HG03095 (cell line): ENCODE data around the gene G3BP2.
A peak's percentile ranks its signal among the peaks of the same experiment; 100 is the strongest.

ENCODE experiments used
- ATAC-seq: cut with Tn5 transposase; IDR thresholded peaks from one replicate; pipeline ENCODE4 v1.9.1; 2021; ENCODE audit warnings: moderate library complexity; ENCODE audit not compliant: unreplicated experiment

Gene G3BP2

DNA sequence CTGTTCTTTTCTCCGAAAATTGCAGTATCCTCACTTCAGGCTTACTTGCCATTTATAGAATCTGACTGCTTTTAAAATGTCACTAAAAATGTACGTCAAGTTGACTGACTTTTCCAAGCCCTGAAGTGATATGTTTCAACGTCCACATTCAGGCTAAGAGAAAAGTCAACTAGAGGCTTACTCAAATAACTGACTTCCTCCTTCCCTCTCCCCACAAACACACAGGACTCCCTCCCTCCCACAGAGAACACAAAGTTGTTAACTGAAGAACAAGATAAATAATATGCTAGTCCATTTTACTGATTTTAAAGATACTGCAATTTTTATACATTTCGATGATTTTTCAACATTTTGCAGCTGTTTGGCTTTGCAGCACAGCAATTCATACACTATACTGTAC is 29.1 kb downstream of the G3BP2 start:
- no peak for ATAC-seq

DNA sequence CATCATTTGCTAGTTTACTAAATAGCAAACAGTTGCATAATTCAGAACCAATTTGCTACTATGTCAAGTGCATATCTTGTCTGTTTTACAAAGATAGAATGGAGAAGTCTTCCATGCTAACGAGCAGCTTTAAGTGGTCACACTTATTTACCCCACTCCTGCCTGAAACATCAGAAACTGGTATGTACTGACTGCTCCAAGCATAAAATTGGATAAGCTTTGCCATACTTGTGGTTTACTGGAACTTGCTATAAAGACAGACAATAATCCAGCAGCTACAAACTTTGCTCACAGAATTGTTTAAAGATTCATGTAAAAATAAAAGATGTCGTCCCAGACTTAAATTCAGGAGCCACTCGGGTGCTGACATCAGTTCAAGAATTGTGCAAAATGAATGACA is 29.6 kb downstream of the G3BP2 start:
- ATAC-seq = no peak

DNA sequence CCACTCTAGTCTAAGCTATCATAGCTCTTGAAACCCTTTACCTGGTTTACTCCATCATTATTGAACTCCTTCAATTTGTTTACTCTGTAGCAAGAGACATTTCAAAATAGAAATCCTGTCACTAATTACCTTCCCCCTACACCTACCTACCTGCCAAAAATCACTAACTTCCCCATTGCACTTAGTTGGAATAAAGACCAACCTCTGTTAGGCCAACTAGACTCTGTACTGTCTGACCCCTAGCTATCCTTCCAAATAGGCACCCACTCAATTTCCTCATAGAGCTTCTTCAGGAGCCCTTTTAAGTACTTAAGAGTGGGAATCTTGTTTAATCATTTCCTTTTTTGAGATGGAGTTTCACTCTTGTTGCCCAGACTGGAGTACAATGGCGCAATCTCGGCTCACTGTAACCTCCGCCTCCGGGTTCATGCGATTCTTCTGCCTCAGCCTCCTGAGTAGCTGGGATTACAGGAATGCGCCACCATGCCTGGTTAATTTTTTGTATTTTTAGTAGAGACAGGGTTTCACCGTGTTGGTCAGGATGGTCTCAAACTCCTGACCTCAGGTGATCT is 34.0 kb downstream of the G3BP2 start:
- ATAC-seq = no peak

DNA sequence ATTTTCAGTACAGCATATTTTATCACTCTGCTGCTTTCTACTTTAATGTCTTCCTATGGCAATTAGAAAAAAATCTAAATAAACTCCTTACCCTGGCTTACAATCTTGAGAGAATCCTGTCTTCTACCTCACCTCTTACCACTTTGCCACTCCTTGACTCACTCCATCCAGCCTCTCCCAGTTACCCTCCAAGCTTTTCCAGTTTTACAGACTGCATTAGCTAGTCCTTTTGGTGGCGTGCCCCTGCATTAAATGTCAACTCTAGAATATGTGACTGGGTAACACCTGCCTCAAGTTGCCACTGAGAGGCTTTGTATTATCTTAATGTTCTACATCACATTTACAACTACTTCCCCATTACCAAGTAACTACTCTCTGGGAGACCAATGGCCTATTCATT is 35.4 kb downstream of the G3BP2 start:
- no peak for ATAC-seq

DNA sequence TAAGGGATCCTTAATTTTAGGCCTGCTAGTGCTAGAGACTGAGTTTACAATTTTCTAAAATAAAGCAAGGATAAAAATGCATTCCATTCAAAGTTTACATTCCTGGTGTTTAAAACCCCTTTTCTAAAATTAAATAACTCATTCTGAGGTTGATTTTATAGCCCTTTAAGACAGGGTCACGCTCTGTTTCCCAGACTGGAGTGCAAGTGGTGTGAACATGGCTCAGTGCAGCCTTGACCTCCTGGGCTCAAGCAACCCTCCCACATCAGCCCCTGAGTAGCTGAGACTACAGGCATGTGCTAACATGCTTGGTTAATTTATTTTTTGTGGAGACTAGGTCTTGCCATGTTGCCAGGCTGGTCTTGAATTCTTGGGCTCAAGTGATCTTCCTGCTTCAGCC is 36.0 kb downstream of the G3BP2 start:
- ATAC-seq = no peak

DNA sequence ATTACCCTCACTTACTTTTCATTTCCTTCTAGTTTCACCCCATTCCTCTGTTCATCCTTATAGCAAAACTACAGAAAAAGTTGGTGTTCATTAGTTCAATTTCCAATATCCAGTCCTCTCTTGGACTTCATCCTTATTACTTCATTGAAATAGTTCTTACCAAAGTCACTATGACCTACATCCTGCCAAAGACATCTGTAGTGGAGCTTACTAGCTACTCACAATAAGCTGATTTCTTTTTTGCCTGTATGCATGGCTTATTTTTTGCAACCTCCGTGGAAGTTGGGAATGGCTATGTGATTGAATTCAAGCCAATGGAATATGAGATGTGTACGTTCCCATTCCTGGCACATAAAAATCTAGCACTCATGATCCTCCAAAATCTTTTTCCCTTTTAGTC is 38.3 kb downstream of the G3BP2 start:
- no peak for ATAC-seq

DNA sequence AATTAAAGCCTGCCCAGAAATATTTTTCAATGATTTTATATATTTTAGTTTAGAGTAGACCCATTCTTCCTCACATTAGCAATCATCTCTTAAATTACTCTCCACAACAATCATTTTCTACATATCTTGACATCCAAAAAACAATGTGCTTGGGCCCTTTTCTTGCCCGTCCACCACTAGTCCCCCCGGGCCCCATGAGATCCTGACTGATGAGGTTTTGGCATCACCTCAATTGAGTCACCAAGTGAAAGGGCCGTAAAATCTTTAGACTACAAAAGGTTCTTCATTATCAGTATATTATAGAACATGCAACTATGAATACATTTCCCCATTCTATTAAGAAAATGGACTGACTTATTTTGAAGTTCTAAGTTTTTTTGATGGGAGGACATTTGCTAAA is 38.9 kb downstream of the G3BP2 start:
- ATAC-seq = no peak

DNA sequence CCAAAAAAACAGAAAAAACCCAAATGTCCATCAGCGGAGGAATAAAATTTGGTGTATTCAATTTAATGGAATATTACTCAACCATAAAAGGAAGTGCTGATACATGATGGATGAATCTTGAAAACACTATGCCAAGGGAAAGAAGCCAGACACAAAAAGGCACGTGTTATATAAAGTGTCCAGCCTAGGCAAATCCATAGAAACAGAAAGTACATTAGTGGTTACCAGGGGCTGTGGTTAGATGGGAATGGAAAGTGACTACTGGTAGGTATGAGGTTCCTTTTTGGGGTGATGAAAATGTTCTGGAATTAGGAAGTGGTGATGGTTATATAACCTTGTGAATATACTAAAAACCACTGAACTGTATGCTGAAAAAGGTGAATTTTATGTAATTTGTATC is 39.4 kb downstream of the G3BP2 start:
- no peak for ATAC-seq

DNA sequence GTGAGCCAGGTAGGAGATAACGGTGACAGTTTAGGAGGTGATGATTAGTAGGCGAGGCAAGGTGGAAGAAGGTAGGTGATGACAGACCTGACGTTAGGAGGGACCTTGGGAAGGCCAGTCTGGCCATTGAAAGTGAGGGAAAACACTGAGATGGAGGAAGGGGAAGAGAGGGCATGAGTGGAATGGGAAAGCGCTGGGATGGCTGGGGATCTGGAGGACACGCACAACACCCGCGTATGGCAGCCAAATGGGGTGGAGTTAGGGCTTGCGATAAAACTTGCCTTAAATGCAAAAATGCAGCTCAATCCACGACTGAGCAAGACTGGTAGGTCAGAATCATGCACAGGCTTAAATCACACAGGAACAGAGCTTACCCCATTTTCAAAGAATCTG is 42.3 kb downstream of the G3BP2 start:
- ATAC-seq = no peak

DNA sequence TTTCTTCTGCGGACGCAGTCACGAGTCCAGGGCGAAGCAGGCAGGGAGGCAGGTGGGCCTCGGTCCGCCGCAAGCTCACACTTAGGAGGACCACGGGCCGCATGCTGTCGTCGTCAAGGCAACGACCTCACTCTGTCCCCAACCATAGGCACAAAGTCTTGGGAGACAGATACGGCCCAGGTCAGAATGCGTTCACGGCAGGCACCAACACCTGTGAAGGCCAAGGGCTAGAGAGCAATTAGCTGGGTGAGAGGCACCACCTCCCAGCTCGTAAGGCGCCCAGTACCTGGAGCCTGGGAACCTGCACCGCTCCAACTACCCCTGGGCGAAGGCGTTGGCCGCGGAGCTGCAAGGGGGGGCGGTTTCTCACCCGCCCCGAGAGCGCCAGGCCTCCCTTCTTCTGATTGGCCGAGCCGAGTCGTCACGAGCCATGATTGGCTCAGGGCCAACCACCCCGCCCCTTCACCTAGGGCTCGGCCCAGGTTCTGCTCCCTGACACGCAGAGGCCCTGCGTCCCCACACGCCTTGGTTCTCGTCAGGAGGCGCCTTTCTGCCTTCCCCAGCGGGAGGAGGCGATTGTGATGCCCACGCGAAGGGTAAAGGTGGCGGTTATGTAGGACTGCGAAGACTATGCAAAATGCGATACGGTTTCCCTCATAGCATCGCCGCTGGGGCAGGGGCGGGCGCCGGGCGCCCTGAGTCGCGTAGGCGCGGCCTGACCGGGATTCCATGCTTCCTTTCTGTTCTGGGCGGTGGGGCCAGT is 42.9 kb downstream of the G3BP2 start, which contains the start of gene CDKL2:
CDKL2 (minus strand) TSS at position 355 of the 763 bp plus-strand sequence. CDS start 4,540 bp downstream, outside the sequence.
- ATAC-seq = peak; percentile 99

DNA sequence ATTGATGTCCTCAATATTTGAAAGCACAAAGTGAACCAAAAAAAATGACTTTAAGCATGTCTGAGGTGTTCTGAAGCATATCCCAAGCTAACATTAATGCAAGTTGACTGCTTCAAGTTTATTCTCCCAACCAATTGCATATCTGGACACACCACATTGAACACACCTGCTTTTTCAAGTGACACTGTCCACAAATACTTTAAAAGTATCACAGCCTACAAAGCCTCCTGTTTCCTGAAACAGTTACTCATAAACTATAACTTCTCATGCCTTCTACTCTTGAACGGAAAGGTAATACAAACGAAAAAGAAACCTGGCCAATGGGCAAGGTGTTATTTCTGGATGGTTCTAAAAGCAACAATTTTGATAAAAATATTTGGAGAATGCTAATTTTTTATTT is 44.0 kb downstream of the G3BP2 start:
- no peak for ATAC-seq

DNA sequence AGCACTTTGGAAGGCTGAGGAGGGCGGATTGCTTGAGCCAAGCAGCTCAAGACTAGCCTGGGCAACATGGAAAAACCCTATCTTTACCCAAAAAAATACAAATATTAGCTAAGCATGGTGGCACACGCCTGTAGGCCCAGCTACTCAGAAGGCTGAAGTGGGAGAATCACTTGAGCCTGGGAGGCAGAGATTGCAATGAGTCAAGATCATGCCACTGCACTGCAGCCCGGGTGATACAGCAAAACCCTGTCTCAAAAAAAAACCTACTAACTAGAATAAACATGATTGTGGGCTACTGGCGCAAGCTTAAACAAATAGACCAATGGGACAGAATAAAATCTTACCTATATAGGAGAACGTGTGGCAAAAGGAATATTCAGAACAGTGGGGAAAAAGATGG is 50.2 kb downstream of the G3BP2 start:
- no peak for ATAC-seq

DNA sequence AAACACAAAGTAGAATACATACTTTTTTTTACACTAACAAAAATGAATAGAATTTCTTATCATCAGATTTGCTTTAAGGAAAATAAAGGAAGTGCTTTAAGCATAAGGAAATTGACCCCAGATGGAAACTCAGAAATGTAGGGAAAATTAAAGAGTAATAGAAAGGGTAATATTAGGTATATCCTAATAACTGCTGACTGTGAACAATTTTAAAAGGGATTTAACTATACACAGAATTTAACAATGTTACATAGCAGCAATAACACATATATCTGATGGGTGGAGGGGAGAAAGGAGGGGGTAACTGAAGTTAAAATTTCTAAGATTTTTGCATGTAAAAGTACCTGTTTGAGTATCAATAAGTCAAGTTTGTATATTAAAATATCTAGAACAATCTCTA is 51.5 kb downstream of the G3BP2 start:
- ATAC-seq = no peak

DNA sequence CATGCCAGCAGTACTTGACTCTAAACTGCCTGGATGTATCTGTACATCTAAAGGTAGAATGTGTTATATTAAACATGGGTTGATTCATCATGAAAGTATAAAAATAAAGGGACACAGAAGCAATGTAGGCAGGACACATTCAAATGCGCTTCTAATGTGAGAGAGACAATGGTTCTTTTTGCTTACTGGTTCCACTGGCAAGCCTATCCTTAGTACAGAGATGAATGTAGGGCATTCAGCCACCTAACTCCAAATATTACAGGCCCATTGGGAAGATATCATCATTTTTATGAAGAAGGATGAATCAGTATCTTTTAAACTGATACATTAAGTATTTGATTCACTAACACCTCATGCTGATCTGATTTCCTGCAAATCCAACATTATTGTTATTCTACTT is 60.9 kb downstream of the G3BP2 start:
- ATAC-seq = no peak

DNA sequence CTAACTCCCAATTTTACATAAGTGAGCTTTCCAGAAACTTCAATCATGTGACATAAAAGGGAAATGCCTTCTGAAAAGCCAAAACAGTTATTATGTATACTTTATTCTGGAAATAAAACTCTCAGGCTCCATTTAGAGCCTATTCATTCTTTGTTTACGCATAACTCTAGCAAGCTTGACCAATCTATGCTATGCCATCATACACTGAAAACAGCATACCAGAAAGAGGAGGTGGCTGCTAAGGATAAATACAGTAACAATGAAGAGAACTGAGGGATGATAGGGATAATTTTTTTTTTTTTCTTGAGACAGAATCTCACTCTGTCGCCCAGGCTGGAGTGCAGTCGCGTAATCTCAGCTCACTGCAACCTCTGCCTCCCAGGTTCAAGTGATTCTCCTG is 67.3 kb downstream of the G3BP2 start:
- no peak for ATAC-seq

DNA sequence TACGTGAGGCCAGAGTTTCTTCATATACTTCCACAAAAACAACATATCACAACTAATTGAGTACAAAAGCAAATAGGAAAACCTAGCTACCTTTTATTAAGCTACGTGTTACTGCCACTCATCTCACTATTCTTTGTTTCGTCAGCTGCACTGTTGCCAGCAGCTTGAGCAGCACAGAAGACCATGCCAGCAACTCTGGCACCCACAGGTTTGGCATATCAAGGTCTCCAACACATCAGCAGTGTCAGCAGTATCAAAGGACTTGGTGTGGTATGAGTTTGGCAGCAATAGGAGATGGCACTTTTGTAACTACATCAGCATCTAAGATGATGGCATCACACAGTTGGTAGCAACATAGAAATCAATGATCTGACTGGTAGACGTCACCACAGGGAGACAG is 73.6 kb downstream of the G3BP2 start:
- ATAC-seq = no peak

DNA sequence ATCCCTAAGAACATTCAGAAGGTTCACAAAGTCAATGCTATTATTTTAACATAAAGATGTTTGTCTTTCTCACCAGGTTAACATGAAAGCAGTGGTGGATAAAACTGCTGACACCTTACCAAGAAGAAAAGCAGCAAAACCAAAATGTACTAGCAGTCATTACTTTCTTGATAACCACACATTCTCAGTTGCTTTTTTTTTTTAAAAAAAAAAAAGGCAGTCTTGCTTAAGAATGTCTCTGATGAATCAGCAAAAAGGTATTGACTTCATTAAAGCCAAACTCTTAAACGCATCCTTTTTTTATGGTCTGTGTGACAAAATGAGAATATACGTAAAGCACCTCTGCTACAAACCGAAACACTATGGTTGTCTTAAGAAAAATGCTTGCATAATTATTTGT is 74.8 kb downstream of the G3BP2 start:
- ATAC-seq = no peak

DNA sequence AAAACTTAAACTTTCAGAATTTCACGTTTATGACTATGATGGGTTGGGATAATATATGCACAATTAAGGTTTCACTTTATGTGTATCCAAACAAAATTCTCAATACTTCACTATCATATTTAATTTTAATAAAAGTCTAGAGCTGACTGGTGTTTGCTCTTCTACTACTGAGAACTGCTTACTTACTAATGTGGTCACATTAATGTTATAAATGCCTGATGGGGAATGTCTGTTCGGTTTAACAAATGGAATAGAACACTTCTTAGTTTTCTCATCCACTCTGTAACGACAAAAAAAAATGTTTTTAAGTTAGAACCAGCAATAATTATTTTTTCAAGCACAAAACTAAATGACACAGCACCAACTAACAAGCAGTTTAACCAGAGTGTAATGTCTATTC is 77.2 kb downstream of the G3BP2 start:
- no peak for ATAC-seq

DNA sequence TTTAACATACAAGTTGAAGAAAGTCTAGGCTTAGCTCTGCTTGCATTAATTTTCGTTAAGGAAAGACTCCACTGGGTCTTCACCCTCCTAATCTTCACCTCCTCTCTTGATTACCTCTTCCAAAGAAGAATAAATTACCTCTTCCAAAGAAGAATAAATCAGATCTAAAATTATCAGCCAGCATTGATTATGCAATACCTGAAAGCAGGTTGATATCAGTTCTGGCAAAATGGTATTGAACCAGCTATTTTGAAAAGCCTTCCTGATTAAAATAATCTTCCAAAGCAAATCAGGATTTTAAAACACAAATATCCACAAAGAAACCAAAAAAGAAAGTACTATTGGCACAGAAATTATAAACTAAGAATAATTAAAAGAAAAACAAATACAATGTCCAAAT is 79.8 kb downstream of the G3BP2 start:
- ATAC-seq = no peak
